Ishikawa (cell line): ENCODE measurements around the gene CAMTA1.

Experiments
- CEBPB ChIP-seq: IDR thresholded peaks from 2 replicates; pipeline ENCODE4 v1.6.1; 2012
- CREB1 ChIP-seq: IDR thresholded peaks from 2 replicates; pipeline ENCODE4 v1.6.1; 2012; ENCODE audit warnings: low read depth
- EGR1 ChIP-seq: IDR thresholded peaks from 2 replicates; pipeline ENCODE4 v1.6.1; 2012
- EP300 ChIP-seq: IDR thresholded peaks from 2 replicates; pipeline ENCODE4 v1.6.1; 2012; ENCODE audit warnings: borderline replicate concordance
- FOXM1 ChIP-seq: IDR thresholded peaks from 2 replicates; pipeline ENCODE4 v1.6.1; 2012; ENCODE audit warnings: low read depth, borderline replicate concordance
- MAX ChIP-seq: IDR thresholded peaks from 2 replicates; pipeline ENCODE4 v1.6.1; 2012
- NFIC ChIP-seq: IDR thresholded peaks from 2 replicates; pipeline ENCODE4 v1.6.1; 2012
- RAD21 ChIP-seq: IDR thresholded peaks from 2 replicates; pipeline ENCODE4 v1.6.1; 2012; ENCODE audit warnings: low read depth
- REST ChIP-seq: IDR thresholded peaks from 2 replicates; pipeline ENCODE4 v1.6.1; 2012; ENCODE audit warnings: low read depth, mild to moderate bottlenecking
- TAF1 ChIP-seq: IDR thresholded peaks from 2 replicates; pipeline ENCODE4 v1.6.1; 2012; ENCODE audit warnings: low read depth, mild to moderate bottlenecking
- TCF12 ChIP-seq: IDR thresholded peaks from 2 replicates; pipeline ENCODE4 v1.6.1; 2012; ENCODE audit warnings: low read depth
- TEAD4 ChIP-seq: IDR thresholded peaks from 2 replicates; pipeline ENCODE4 v1.6.1; 2012
- USF1 ChIP-seq: IDR thresholded peaks from 2 replicates; pipeline ENCODE4 v1.6.1; 2012
- YY1 ChIP-seq: IDR thresholded peaks from 2 replicates; pipeline ENCODE4 v1.6.1; 2012; ENCODE audit warnings: low read depth
- ZBTB7A ChIP-seq: IDR thresholded peaks from 2 replicates; pipeline ENCODE4 v1.6.1; 2012; ENCODE audit warnings: low read depth

The CAMTA1 gene

GRCh38 chr1:7511381-7511780 lies 726.1 kb downstream of the CAMTA1 start:
- no peak for TF ChIP-seq REST
- TF ChIP-seq TEAD4, result no peak
- no peak for TF ChIP-seq USF1
- TF ChIP-seq EGR1, result no peak
- TF ChIP-seq CREB1, result no peak

GRCh38 chr1:7513081-7513480 lies 727.8 kb downstream of the CAMTA1 start:
- TF ChIP-seq TEAD4 (no peak), RAD21 (no peak), CEBPB (no peak), NFIC (no peak), MAX (no peak), REST (no peak), FOXM1 (no peak), YY1 (no peak), EP300 (no peak), EGR1 (no peak), USF1 (no peak), CREB1 (no peak), TCF12 (no peak), ZBTB7A (no peak), TAF1 (no peak)

- no peak for TF ChIP-seq EGR1
- TF ChIP-seq TCF12, result no peak
- no peak for TF ChIP-seq REST
- no peak for TF ChIP-seq YY1
- no peak for TF ChIP-seq TEAD4
- no peak for TF ChIP-seq CREB1
- no peak for TF ChIP-seq FOXM1
- TF ChIP-seq ZBTB7A, result no peak
- TF ChIP-seq NFIC, result no peak
- no peak for TF ChIP-seq TAF1
- no peak for TF ChIP-seq RAD21
Measured at GRCh38 chr1:7515175-7515574, 729.9 kb downstream of the CAMTA1 start.

DNA sequence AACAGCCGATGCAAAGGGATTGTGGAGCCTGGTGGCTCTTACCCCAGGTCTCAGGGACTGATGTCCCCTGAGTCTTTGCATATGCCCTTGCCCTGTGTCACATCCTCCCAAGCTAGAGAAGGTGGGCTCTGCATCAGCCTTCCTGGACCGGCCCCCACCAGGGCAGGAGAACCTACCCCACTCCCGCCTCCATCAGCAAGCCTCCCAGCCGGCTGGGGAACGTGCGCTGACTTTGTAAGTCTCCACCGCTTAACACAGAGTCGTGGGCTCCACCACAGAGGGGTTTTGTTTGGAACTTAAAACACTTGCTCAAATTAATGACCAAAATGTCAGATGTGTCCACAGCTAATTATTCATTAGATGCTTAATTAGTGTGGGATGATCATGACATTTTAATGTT lies 730.6 kb downstream of the CAMTA1 start:
- TF ChIP-seq CEBPB (no peak), ZBTB7A (no peak), TAF1 (no peak), CREB1 (no peak), NFIC (no peak), EP300 (no peak), FOXM1 (no peak), YY1 (no peak), EGR1 (no peak), REST (no peak), TCF12 (no peak), TEAD4 (no peak), USF1 (no peak), MAX (no peak), RAD21 (no peak)
